ENCODE measurements around the gene RBMS1.
"Not testable (repeated sequence)": the region's sequence is repeated elsewhere in the genome, so short reads cannot be mapped to it uniquely, and the experiment has no call there.

The RBMS1 gene

DNA sequence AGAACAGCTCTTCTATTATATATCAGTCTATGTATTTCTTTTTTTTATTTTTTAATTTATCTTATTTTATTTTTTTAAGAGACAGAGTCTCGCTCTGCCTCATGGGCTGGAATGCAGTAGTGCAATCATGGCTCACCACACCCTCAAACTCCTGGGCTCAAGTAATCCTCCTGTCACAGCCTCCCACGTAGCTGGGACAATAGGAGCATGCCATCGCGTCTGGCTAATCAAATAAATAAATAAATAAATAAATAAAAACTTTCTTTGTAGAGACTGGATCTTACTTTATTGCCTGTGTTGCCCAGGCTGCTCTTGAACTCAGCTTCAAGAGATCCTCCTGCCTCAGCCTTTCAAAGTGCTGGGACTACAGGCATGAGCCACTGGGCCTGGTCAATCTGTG lies 117.0 kb downstream of the RBMS1 start:
- Histone ChIP-seq H3K27ac (ENCODE audit: low read length) (peak overlapping the region; percentile 54), H3K36me3 (ENCODE audit: control insufficient read depth in 1 of 2, insufficient read depth in 2 of 2, low read length in 2 of 2) (no peaks in the 10 kb centered on the region), H3K9me3 (ENCODE audit: control insufficient read depth in 1 of 2, low read length in 2 of 2) (no peaks in the 10 kb centered on the region), H3K4me1 (ENCODE audit: control insufficient read depth in 1 of 2, insufficient read depth in 2 of 2, low read length in 2 of 2) (peaks cover 57 to 88% of the 10 kb centered on the region in 2 donors), H3K27me3 (ENCODE audit: low read depth, low read length) (no peaks in the 10 kb centered on the region), H3K4me3 (ENCODE audit: low read depth in 1 of 2, low read length in 2 of 2) (no peak overlapping the region)

DNA sequence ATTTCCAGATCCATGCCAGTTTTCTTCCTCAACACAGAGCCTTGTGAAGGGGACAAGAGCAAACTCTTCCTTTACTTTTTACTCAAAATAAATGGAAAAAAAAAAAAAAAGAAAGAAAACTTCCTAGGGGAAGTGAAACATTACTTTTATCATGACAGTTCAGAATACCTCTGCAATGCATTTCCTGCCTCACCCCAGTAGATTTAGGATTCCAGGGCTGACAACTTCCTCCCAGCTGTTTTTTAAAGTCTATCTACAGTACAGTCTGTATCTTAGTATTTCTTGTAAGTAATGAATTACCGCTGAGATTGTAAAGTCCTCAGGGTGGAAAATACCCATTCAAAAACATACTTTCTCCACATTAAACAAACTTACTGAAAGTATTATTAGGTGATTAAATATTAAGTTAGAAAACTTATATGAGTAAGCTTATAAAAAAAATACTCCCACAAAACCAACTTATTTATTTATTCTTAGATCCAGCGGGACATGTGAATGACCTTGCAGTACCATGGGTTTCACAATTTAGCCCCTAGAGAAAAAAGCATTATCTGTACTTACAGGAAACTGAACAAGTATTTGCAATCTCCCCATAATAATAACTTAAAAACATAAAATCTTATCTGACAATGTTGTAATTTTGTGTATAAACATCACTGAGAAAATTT lies 117.7 kb downstream of the RBMS1 start:
- Histone ChIP-seq H3K4me1 (ENCODE audit: control insufficient read depth in 1 of 2, insufficient read depth in 2 of 2, low read length in 2 of 2) (peaks cover 59 to 90% of the 10 kb centered on the region in 2 donors), H3K4me3 (ENCODE audit: low read depth in 1 of 2, low read length in 2 of 2) (no peak overlapping the region), H3K27ac (ENCODE audit: low read length) (peak overlapping the region; percentile 18), H3K27me3 (ENCODE audit: low read depth, low read length) (no peaks in the 10 kb centered on the region), H3K9me3 (ENCODE audit: control insufficient read depth in 1 of 2, low read length in 2 of 2) (no peaks in the 10 kb centered on the region), H3K36me3 (ENCODE audit: control insufficient read depth in 1 of 2, insufficient read depth in 2 of 2, low read length in 2 of 2) (no peaks in the 10 kb centered on the region)

DNA sequence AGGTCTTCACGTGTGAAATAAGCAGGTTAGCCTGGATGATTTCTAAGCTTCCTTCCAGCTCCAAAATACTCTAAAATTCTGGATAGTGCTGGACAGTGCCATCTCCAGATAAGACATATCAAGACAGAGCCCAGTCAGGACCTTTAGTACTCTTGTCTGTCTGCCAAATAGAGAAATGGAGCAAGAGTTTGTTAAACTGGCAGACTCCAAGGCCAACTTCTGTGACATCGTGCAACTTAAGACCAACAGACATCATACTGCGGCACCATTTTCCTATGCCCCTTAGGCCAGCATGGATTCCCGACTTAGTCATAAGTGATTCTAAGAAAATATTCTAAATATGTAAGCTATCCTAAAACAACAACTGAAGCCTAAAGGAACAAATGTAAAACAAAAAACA lies 118.6 kb downstream of the RBMS1 start:
- H3K4me1 ChIP-seq (ENCODE audit: control insufficient read depth in 1 of 2, insufficient read depth in 2 of 2, low read length in 2 of 2), result peaks cover 54 to 86% of the 10 kb centered on the region in 2 donors
- H3K36me3 ChIP-seq (ENCODE audit: control insufficient read depth in 1 of 2, insufficient read depth in 2 of 2, low read length in 2 of 2), result no peaks in the 10 kb centered on the region
- H3K27ac ChIP-seq (ENCODE audit: low read length), result peak overlapping the region; percentile 18
- no peaks in the 10 kb centered on the region for H3K9me3 ChIP-seq (ENCODE audit: control insufficient read depth in 1 of 2, low read length in 2 of 2)
- H3K27me3 ChIP-seq (ENCODE audit: low read depth, low read length), result no peaks in the 10 kb centered on the region
- no peak overlapping the region for H3K4me3 ChIP-seq (ENCODE audit: low read depth in 1 of 2, low read length in 2 of 2)

DNA sequence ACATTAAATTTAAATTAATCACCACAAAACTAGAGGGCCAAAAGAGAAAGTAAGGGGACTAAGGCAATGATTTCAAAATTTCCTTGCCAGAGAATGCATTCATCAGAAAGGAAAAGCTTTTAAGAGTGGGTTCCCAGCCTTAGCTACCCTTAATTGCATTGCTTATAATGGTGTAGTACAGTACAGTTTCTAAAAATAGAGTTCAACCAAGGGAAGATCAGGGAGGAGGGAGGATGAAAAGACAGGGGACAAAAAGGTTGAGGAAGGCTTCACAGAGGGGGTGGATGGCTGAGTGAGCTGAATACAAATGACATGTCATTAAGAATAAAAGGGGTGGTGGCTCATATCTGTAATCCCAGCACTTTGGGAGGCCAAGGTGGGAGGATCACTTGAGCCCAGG lies 119.9 kb downstream of the RBMS1 start:
- Histone ChIP-seq H3K27me3 (ENCODE audit: low read depth, low read length) (no peaks in the 10 kb centered on the region), H3K4me3 (ENCODE audit: low read depth in 1 of 2, low read length in 2 of 2) (no peak overlapping the region), H3K4me1 (ENCODE audit: control insufficient read depth in 1 of 2, insufficient read depth in 2 of 2, low read length in 2 of 2) (peaks cover 41 to 85% of the 10 kb centered on the region in 2 donors), H3K36me3 (ENCODE audit: control insufficient read depth in 1 of 2, insufficient read depth in 2 of 2, low read length in 2 of 2) (no peaks in the 10 kb centered on the region), H3K9me3 (ENCODE audit: control insufficient read depth in 1 of 2, low read length in 2 of 2) (no peaks in the 10 kb centered on the region), H3K27ac (ENCODE audit: low read length) (peak overlapping the region; percentile 40)

DNA sequence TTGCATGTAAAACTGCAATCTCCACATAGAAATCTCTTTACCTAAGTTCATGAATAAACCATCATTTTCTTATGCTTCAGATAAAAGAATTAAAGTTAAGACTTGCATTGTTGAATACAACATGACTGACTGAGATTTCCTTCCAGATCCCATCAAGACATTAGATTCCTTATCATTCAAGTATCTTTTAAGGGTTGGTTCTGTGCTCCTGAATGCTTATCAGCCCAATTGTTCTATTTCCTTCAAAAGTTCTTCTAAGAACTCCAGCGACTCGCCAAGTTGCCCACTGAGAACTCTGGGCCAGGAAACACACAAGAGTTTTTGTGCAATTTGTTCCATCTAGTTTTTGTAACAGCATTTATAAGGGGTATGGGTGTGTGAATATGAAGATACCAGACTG lies 120.3 kb downstream of the RBMS1 start:
- peaks cover 37 to 82% of the 10 kb centered on the region in 2 donors for H3K4me1 ChIP-seq (ENCODE audit: control insufficient read depth in 1 of 2, insufficient read depth in 2 of 2, low read length in 2 of 2)
- H3K36me3 ChIP-seq (ENCODE audit: control insufficient read depth in 1 of 2, insufficient read depth in 2 of 2, low read length in 2 of 2), result no peaks in the 10 kb centered on the region
- H3K9me3 ChIP-seq (ENCODE audit: control insufficient read depth in 1 of 2, low read length in 2 of 2), result no peaks in the 10 kb centered on the region
- no peak overlapping the region for H3K4me3 ChIP-seq (ENCODE audit: low read depth in 1 of 2, low read length in 2 of 2)
- peak overlapping the region; percentile 40 for H3K27ac ChIP-seq (ENCODE audit: low read length)
- no peaks in the 10 kb centered on the region for H3K27me3 ChIP-seq (ENCODE audit: low read depth, low read length)

DNA sequence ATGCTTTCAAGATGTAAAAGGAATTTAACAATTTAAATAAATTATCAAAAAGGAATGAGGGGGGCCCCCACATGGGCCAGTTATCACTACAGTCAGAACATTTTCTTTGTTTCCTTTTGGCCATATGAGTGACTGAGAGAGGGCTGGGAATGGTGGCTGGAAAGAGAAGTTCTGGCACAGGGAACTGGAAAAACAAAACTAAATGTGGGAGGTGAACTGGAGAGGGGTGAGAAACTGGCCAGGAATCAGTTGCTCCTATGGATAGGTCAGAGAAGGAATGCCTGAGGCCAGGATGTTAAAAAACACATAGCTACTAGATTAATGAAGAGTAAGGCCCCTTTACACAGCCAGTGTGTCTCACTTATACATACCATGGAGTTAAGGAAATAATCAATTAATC lies 121.0 kb downstream of the RBMS1 start:
- no peaks in the 10 kb centered on the region for H3K27me3 ChIP-seq (ENCODE audit: low read depth, low read length)
- H3K27ac ChIP-seq (ENCODE audit: low read length), result peak overlapping the region; percentile 40
- H3K4me1 ChIP-seq (ENCODE audit: control insufficient read depth in 1 of 2, insufficient read depth in 2 of 2, low read length in 2 of 2), result peaks cover 33 to 82% of the 10 kb centered on the region in 2 donors
- no peaks in the 10 kb centered on the region for H3K36me3 ChIP-seq (ENCODE audit: control insufficient read depth in 1 of 2, insufficient read depth in 2 of 2, low read length in 2 of 2)
- no peak overlapping the region for H3K4me3 ChIP-seq (ENCODE audit: low read depth in 1 of 2, low read length in 2 of 2)
- H3K9me3 ChIP-seq (ENCODE audit: control insufficient read depth in 1 of 2, low read length in 2 of 2), result no peaks in the 10 kb centered on the region

DNA sequence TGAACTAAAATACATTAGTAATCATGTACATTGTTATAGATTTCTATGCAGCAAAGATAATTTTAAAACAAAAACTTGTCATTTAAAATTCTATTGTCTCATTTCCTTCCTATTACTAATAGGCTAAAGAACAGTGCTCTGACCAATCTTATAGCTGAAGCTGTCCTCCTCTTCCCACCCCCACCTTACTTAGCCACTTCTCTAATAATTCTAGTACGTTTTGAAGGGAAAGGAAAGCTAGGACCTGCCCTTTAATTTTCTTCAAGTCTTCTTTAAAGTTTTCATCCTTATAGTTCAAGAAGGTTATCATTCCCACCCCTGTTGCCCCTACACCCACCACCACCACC lies 121.6 kb downstream of the RBMS1 start:
- H3K27ac ChIP-seq (ENCODE audit: low read length), result peak overlapping the region; percentile 40
- H3K36me3 ChIP-seq (ENCODE audit: control insufficient read depth in 1 of 2, insufficient read depth in 2 of 2, low read length in 2 of 2), result no peaks in the 10 kb centered on the region
- H3K4me1 ChIP-seq (ENCODE audit: control insufficient read depth in 1 of 2, insufficient read depth in 2 of 2, low read length in 2 of 2), result peaks cover 27 to 82% of the 10 kb centered on the region in 2 donors
- H3K4me3 ChIP-seq (ENCODE audit: low read depth in 1 of 2, low read length in 2 of 2), result no peak overlapping the region
- no peaks in the 10 kb centered on the region for H3K9me3 ChIP-seq (ENCODE audit: control insufficient read depth in 1 of 2, low read length in 2 of 2)
- H3K27me3 ChIP-seq (ENCODE audit: low read depth, low read length), result no peaks in the 10 kb centered on the region

DNA sequence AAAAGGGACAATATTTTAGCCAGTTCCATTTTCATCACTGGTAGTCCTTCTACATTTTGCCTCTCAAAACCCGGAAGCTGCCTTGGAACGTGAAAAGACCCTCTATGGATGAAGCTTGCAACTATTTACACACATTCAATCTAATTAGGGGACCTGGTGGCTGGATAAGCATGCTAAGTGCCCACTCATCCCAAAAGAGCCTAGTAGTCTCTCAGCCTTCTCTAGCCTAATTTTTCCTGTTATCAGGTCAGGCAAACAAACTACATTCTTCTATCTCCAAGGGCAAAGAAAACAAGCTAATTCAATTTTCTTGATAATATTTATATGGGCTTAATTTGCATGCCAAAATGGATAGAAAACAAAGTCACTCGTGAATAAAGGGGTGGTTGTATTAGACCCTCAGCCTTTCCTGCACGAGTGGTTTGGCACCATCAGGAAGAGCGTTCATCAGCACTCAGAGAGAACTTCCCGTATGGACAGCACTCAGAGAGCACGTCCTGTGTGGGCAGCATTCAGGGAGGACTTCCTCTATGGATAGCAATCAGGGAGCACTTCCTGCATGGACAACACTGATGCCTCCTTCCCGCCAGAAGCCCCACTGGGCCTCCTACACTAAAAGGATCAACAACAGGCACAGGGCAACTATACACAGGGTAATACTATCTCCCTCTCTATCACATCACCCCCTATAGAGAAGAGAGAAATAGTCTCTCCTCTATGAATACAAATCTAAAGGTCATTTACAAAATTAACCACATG lies 122.2 kb downstream of the RBMS1 start:
- Histone ChIP-seq H3K27ac (ENCODE audit: low read length) (peak overlapping the region; percentile 40), H3K9me3 (ENCODE audit: control insufficient read depth in 1 of 2, low read length in 2 of 2) (no peaks in the 10 kb centered on the region), H3K4me3 (ENCODE audit: low read depth in 1 of 2, low read length in 2 of 2) (no peak overlapping the region), H3K27me3 (ENCODE audit: low read depth, low read length) (no peaks in the 10 kb centered on the region), H3K4me1 (ENCODE audit: control insufficient read depth in 1 of 2, insufficient read depth in 2 of 2, low read length in 2 of 2) (peaks cover 24 to 84% of the 10 kb centered on the region in 2 donors), H3K36me3 (ENCODE audit: control insufficient read depth in 1 of 2, insufficient read depth in 2 of 2, low read length in 2 of 2) (no peaks in the 10 kb centered on the region)

DNA sequence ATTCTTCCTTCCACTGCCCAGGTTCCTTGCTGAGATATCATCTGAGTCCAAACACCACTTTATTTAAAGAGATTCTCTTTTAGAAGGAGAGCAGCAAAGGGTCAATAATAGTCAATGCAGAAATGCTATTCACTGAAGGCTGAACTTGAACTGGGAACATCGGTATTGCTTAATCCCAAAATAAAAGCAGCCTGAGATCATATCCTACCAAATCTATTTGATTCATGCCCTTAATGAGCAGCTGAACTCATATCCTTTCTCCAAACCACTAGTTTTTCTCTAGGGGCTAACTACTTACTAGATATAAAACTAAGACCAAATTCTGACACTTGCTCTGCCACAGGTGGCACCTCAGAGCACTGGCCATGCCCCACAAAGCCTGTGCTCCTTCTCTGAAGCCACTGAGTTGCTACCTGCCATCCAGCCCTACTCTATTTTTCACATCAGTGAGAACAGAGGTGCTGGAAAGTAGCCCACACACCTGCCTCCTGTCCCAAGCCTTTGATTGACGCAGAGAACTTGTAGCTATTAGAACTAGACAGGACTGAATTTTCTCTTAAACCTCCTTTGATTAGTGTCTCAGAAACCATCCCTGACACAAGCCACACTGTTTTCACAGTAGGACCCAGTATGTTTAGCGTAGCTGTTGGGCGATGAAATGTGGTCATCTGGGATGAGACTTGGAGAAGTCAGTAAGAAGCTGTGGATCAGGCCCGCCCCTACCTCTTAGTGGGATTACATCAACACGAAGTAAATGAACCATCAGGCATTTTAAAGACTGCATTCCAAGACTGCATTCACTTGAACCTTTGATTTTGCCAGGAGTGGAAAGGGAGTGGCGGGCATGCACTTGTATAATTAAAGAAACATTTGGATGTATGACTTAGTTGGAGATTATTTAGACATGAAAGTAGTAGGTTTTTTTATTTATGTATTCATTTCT lies 124.3 kb downstream of the RBMS1 start:
- Histone ChIP-seq H3K27me3 (ENCODE audit: low read depth, low read length) (no peaks in the 10 kb centered on the region), H3K4me3 (ENCODE audit: low read depth in 1 of 2, low read length in 2 of 2) (no peak overlapping the region), H3K9me3 (ENCODE audit: control insufficient read depth in 1 of 2, low read length in 2 of 2) (no peaks in the 10 kb centered on the region), H3K36me3 (ENCODE audit: control insufficient read depth in 1 of 2, insufficient read depth in 2 of 2, low read length in 2 of 2) (no peaks in the 10 kb centered on the region), H3K27ac (ENCODE audit: low read length) (peak overlapping the region; percentile 17), H3K4me1 (ENCODE audit: control insufficient read depth in 1 of 2, insufficient read depth in 2 of 2, low read length in 2 of 2) (peaks cover 36 to 89% of the 10 kb centered on the region in 2 donors)

DNA sequence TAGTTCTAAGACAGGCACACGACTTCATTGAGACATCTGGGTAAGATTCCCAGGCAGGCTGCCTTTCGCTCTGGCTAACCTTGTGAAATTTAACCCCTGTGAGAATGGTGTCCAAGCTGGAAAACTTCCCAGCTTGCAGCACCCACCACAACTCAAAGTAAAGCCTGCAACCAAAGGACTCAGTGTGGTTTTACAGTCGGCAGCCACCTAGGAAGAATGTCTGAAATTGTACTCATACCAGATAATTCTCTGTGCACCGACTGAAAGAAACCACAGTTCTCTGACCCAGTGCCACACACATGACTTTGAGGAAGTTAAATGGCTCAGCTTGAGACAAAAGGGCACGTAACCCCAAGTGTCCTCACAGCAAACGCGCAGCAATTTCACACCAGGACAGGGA lies 125.7 kb downstream of the RBMS1 start:
- Histone ChIP-seq H3K27ac (ENCODE audit: low read length) (peak overlapping the region; percentile 19), H3K4me1 (ENCODE audit: control insufficient read depth in 1 of 2, insufficient read depth in 2 of 2, low read length in 2 of 2) (peaks cover 24 to 83% of the 10 kb centered on the region in 2 donors), H3K9me3 (ENCODE audit: control insufficient read depth in 1 of 2, low read length in 2 of 2) (no peaks in the 10 kb centered on the region), H3K36me3 (ENCODE audit: control insufficient read depth in 1 of 2, insufficient read depth in 2 of 2, low read length in 2 of 2) (no peaks in the 10 kb centered on the region), H3K27me3 (ENCODE audit: low read depth, low read length) (no peaks in the 10 kb centered on the region), H3K4me3 (ENCODE audit: low read depth in 1 of 2, low read length in 2 of 2) (peak overlapping the region in 1 of 2 donors; percentile 12)

DNA sequence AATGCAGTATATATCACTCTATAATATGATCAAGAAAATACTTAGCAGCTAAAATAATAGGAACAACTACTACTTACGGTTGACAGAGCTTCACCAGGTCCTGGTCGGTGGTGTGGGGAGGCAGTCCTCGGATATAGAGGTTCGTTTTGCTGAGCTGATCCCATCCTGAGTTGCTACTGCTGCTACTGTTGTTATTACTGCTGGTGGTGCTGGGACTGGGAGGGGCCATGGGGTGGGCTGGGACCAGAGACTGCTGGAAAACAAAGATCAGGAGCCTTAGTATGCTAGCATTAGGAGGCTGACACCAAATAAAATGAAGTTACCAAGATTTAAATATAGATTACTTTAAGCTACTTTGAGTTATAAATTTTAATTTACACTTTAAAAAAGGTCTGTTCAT lies 126.5 kb downstream of the RBMS1 start:
- H3K9me3 ChIP-seq (ENCODE audit: control insufficient read depth in 1 of 2, low read length in 2 of 2); H3K27me3 ChIP-seq (ENCODE audit: low read depth, low read length); H3K36me3 ChIP-seq (ENCODE audit: control insufficient read depth in 1 of 2, insufficient read depth in 2 of 2, low read length in 2 of 2); H3K4me3 ChIP-seq (ENCODE audit: low read depth in 1 of 2, low read length in 2 of 2); H3K27ac ChIP-seq (ENCODE audit: low read length): not testable (repeated sequence)
- peaks cover 19 to 76% of the 10 kb centered on the region in 2 donors for H3K4me1 ChIP-seq (ENCODE audit: control insufficient read depth in 1 of 2, insufficient read depth in 2 of 2, low read length in 2 of 2)

Data from muscle layer of duodenum (tissue), 2 donors.